ENCODE data around the gene LAMB1.

Gene LAMB1

DNA sequence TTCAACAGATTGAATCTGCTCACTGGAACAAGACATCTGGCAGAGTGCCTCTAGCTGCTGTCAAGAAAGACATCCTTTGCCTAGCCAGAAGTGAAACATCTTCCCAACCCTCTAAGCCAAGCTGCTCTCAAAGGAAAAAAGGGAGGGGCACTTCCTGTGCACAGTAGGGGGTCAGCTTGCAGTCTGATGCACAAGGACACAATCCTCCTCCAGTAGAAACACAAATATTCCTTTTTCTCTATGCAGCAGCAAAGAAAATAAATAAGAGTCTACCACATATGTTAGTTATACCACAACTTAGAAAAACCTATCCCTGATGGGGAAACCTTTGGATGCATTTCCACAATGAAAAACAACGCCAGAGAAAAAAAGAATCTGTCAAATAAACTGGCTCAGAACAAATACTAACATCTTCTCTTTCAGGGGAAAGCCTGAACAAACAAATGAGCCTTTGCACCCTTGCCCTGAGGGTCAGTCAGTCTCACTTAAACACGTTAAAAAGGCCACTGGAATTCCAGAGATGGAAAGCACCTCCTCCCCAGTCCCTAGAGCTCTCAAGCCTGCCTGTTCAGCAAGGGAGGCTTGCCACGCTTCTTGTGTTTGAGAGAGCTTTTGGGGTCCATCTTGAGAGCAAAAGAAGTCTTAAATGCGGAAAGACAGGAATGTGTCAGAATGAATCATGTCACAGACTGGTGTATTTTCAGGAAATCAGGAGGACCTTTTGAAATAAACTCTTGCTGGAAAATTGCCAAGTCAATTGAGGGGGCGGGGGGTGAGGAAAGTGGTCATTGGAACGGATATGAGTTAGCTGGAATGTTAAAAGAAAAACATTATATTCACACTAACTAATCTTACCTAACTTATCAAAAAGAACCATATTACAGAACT lies 7.5 kb downstream of the LAMB1 start:
- H3K36me3 Mint-ChIP-seq (ENCODE audit: low read depth): peaks cover 56% of the 10 kb centered on the region
- H3K9me3 Mint-ChIP-seq: no peaks in the 10 kb centered on the region
- TF ChIP-seq CTCF (IDR thresholded peaks at IDR 0.05; ENCODE audit: unreplicated experiment in 3 of 3): no peak
- peaks cover 65% of the 10 kb centered on the region for H3K4me1 Mint-ChIP-seq
- peaks cover 26% of the 10 kb centered on the region for H3K27me3 Mint-ChIP-seq (ENCODE audit: low read depth)
- peak overlapping the region; percentile 34 to 65 (median 55) for H3K4me3 Mint-ChIP-seq
- H3K27ac Mint-ChIP-seq: peak overlapping the region; percentile 91 to 97 (median 92)

DNA sequence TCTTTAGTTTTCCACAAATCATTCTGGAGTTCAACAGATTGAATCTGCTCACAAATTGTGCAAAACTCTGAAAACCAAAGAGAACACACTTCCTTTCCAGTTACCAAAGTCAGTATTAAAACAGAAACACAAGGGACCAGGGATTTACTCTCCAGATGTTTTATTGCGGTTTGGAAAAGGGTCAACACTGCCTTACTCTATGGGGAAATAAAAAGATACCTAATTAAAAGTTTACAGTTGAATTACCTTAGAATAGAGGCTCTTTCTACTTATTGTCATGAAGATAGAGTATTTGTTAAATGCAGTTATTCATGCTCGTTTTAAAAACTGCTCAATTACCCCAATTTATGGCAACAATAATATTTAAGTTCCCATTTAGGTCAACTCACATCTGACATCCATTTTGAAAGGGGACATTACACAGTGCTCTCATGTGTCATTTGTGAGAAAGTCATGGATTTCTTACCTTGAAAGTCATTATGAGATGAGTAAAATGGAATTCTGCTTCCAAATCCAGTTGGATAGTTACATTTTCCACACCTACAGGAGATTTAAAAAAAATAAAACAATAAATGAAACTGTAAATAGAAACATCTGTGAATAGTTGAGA lies 8.4 kb downstream of the LAMB1 start:
- H3K36me3 Mint-ChIP-seq (ENCODE audit: low read depth): peaks cover 62% of the 10 kb centered on the region
- H3K9me3 Mint-ChIP-seq: no peaks in the 10 kb centered on the region
- H3K4me3 Mint-ChIP-seq: no peak overlapping the region
- TF ChIP-seq CTCF (IDR thresholded peaks at IDR 0.05; ENCODE audit: unreplicated experiment in 3 of 3): no peak
- peaks cover 26% of the 10 kb centered on the region for H3K27me3 Mint-ChIP-seq (ENCODE audit: low read depth)
- H3K4me1 Mint-ChIP-seq: peaks cover 68% of the 10 kb centered on the region
- peak overlapping the region; percentile 91 to 97 (median 92) for H3K27ac Mint-ChIP-seq

DNA sequence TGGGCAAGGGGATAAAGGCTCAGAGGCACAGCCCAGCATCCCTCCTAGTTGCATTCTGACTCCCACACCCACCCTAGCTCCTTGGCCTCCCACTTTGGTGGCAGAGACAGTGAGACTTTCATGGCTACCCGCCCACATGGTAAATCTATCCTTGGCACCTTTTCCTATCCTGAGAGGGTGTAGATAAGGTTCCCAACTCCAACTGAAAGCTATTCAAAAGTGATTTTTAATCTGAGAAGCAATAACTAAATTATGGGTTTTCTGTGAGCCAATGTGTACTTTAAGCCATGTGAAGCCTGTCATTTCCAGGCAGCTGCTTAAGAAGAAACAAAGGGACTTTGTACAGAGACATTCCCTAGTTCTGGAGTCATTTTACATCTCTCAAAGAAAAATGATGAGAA lies 9.1 kb downstream of the LAMB1 start:
- Mint-ChIP-seq H3K36me3 (ENCODE audit: low read depth) (peaks cover 68% of the 10 kb centered on the region), H3K27me3 (ENCODE audit: low read depth) (peaks cover 20% of the 10 kb centered on the region), H3K9me3 (no peaks in the 10 kb centered on the region), H3K4me1 (peaks cover 65% of the 10 kb centered on the region), H3K4me3 (no peak overlapping the region), H3K27ac (peak overlapping the region; percentile 91 to 97 (median 92))
- TF ChIP-seq CTCF (IDR thresholded peaks at IDR 0.05; ENCODE audit: unreplicated experiment in 3 of 3): no peak

DNA sequence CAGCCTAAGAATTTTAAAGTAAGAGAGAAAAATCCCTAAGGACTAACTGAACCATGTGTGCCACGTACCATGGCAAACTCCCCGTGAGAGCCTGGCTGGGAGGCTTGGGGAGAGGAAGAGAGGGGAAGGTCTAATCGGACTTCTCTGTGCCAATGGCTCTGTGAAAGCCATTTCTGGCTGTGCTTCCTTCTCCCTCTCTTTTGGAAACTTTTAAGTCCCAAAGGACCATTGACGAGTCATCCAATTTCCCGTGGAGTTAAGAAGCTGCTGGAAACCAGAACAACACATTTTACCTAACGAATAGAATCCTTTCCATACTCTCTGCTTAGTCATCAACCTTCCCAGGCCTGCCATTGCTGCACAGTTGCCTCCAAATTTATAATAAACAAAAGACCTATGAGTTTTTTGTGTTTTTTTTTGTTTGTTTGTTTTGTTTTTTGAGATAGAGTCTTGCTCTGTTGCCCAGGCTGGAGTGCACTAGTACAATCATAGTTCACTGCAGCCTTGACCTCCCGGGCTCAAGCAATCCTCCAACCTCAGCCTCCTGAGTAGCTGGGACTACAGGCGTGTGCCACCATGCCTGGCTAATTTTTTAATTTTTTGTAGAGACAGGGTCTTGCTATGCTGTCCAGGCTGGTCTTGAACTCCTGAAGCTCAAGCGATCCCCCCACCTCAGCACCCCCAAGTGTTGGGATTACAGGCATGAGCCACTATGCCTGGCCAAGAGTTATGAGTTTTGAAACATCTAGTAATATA lies 13.2 kb downstream of the LAMB1 start:
- Mint-ChIP-seq H3K27ac (peak overlapping the region in 1 of 3 experiments; percentile 9), H3K36me3 (ENCODE audit: low read depth) (peaks cover 79% of the 10 kb centered on the region), H3K9me3 (no peaks in the 10 kb centered on the region), H3K27me3 (ENCODE audit: low read depth) (peaks cover 19% of the 10 kb centered on the region), H3K4me1 (peaks cover 43% of the 10 kb centered on the region), H3K4me3 (no peak overlapping the region)
- TF ChIP-seq CTCF (IDR thresholded peaks at IDR 0.05; ENCODE audit: unreplicated experiment in 3 of 3): no peak

DNA sequence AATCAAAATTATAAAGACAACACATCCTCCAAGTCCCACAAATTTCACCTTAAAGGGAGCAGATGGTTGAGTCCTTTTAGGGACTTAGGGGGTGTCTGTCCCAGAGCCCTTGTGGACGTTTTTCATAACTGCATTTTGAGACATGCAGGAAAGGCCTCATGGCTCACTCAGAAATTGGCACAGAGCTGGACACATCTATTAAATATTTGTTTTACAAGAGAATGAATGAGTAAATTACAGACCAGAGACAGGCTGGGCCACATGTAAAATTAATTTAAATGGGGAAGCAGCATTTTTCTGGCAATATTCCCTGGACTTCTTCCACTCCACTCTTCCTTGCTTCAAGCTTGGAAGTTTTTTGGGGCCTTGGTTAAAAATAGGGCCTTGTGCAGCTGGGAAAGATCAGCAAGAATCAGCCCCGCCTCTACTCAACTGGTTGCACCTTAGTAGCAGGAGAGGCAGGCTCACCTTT lies 20.0 kb downstream of the LAMB1 start:
- H3K27me3 Mint-ChIP-seq (ENCODE audit: low read depth): peaks cover 10% of the 10 kb centered on the region
- H3K27ac Mint-ChIP-seq: peak overlapping the region; percentile 86 to 92 (median 89)
- peaks cover 33% of the 10 kb centered on the region for H3K4me1 Mint-ChIP-seq
- H3K36me3 Mint-ChIP-seq (ENCODE audit: low read depth): peaks cover 70% of the 10 kb centered on the region
- TF ChIP-seq CTCF (IDR thresholded peaks at IDR 0.05; ENCODE audit: unreplicated experiment in 3 of 3): peak in 2 of 3 experiments; percentile 31 to 42
- H3K9me3 Mint-ChIP-seq: no peaks in the 10 kb centered on the region
- peak overlapping the region in 1 of 3 experiments; percentile 31 for H3K4me3 Mint-ChIP-seq
